Neutrophil (primary cell): ENCODE results near the gene GRM8.

Experiments used
- H3K27ac ChIP-seq: fragments of 200-600 bp; sonication (generic); 2 replicates; pipeline ENCODE4 v1.5.1; 2016; ENCODE audit warnings: mild to moderate bottlenecking, moderate library complexity
- H3K27me3 ChIP-seq: fragments of 200-600 bp; sonication (generic); 2 replicates; pipeline ENCODE4 v1.6.0; 2016; ENCODE audit warnings: mild to moderate bottlenecking
- H3K36me3 ChIP-seq: fragments of 200-600 bp; sonication (generic); 2 replicates; pipeline ENCODE4 v1.5.1; 2017
- H3K4me1 ChIP-seq, 2 experiments: fragments of 200-600 bp in 1 of 2; sonication (generic) in 1 of 2; 1 replicate in 1 of 2; 2 replicates in 1 of 2; pipeline versions ENCODE4 v1.5.1 to v1.6.1; 2013 to 2016; ENCODE audit warnings: low read depth in 1 of 2, low read length in 1 of 2, mild to moderate bottlenecking in 1 of 2, moderate library complexity in 1 of 2; ENCODE audit not compliant: control insufficient read depth in 1 of 2, insufficient read depth in 1 of 2
- H3K4me3 ChIP-seq, 2 experiments: fragments of 200-600 bp in 1 of 2; sonication (generic) in 1 of 2; 1 replicate in 1 of 2; 2 replicates in 1 of 2; pipeline ENCODE4 v1.5.1; 2013 to 2016; ENCODE audit warnings: low read depth in 1 of 2, low read length in 1 of 2, mild to moderate bottlenecking in 1 of 2, moderate library complexity in 1 of 2
- H3K9me3 ChIP-seq: fragments of 200-600 bp; sonication (generic); 2 replicates; pipeline ENCODE4 v1.5.1; 2016
- CTCF ChIP-seq: fragments of 200-600 bp; sonication (generic); IDR thresholded peaks from 2 replicates; pipeline ENCODE4 v1.5.1; 2016; ENCODE audit warnings: antibody characterized with exemption

The GRM8 gene

GRCh38 chr7:127189886-127190285 is 62.9 kb downstream of the GRM8 start:
- TF ChIP-seq CTCF: no peak
- Histone ChIP-seq H3K9me3 (no peaks in the 10 kb centered on the region), H3K27ac (no peak overlapping the region), H3K36me3 (no peaks in the 10 kb centered on the region), H3K4me1 (no peaks in the 10 kb centered on the region), H3K27me3 (no peaks in the 10 kb centered on the region), H3K4me3 (no peak overlapping the region)

GRCh38 chr7:127189074-127189473 is 63.7 kb downstream of the GRM8 start:
- Histone ChIP-seq H3K4me1 (no peaks in the 10 kb centered on the region), H3K9me3 (no peaks in the 10 kb centered on the region), H3K4me3 (no peak overlapping the region), H3K27me3 (no peaks in the 10 kb centered on the region), H3K27ac (no peak overlapping the region), H3K36me3 (no peaks in the 10 kb centered on the region)
- no peak for TF ChIP-seq CTCF

- no peak for TF ChIP-seq CTCF
- H3K27me3 ChIP-seq: no peaks in the 10 kb centered on the region
- H3K4me1 ChIP-seq: no peaks in the 10 kb centered on the region
- H3K27ac ChIP-seq: no peak overlapping the region
- H3K9me3 ChIP-seq: no peaks in the 10 kb centered on the region
- H3K4me3 ChIP-seq: no peak overlapping the region
- H3K36me3 ChIP-seq: no peaks in the 10 kb centered on the region
These were observed 65.0 kb downstream of the GRM8 start for GRCh38 chr7:127187740-127188139.

GRCh38 chr7:127186686-127187085 is 66.1 kb downstream of the GRM8 start:
- no peaks in the 10 kb centered on the region for H3K9me3 ChIP-seq
- no peak for TF ChIP-seq CTCF
- no peak overlapping the region for H3K27ac ChIP-seq
- H3K4me3 ChIP-seq: no peak overlapping the region
- H3K36me3 ChIP-seq: no peaks in the 10 kb centered on the region
- H3K4me1 ChIP-seq: no peaks in the 10 kb centered on the region
- H3K27me3 ChIP-seq: no peaks in the 10 kb centered on the region

- TF ChIP-seq CTCF: no peak
- no peak overlapping the region for H3K27ac ChIP-seq
- no peaks in the 10 kb centered on the region for H3K36me3 ChIP-seq
- H3K4me1 ChIP-seq: no peaks in the 10 kb centered on the region
- H3K27me3 ChIP-seq: no peaks in the 10 kb centered on the region
- no peak overlapping the region for H3K4me3 ChIP-seq
- H3K9me3 ChIP-seq: no peaks in the 10 kb centered on the region
These were observed 75.6 kb downstream of the GRM8 start for GRCh38 chr7:127177156-127177555.

GRCh38 chr7:127162366-127162765 is 90.4 kb downstream of the GRM8 start:
- no peak overlapping the region for H3K27ac ChIP-seq
- no peak for TF ChIP-seq CTCF
- no peaks in the 10 kb centered on the region for H3K4me1 ChIP-seq
- H3K36me3 ChIP-seq: no peaks in the 10 kb centered on the region
- H3K27me3 ChIP-seq: no peaks in the 10 kb centered on the region
- no peaks in the 10 kb centered on the region for H3K9me3 ChIP-seq
- H3K4me3 ChIP-seq: no peak overlapping the region
